Mesenchymal stem cell (in vitro differentiated cells and primary cell): Measurements from ENCODE around the gene KRTAP5-1.
A peak's percentile ranks its signal among the peaks of the same experiment; 100 is the strongest.

Experiments
- DNase-seq: peaks from one replicate; pipeline ENCODE4 v3.0.0-alpha.2; 2013
- H2AFZ ChIP-seq: one replicate; pipeline ENCODE4 v1.6.1; 2013; ENCODE audit warnings: low read depth, mild to moderate bottlenecking, control low read depth, inconsistent platforms, low read length, moderate library complexity
- H2AK5ac ChIP-seq: 2 replicates; pipeline ENCODE4 v1.6.1; 2013; ENCODE audit warnings: low read length, moderate library complexity, mild to moderate bottlenecking, inconsistent platforms; ENCODE audit not compliant: severe bottlenecking
- H2BK120ac ChIP-seq: one replicate; pipeline ENCODE4 v1.6.1; 2013; ENCODE audit warnings: low read depth, mild to moderate bottlenecking, inconsistent platforms, low read length, moderate library complexity
- H2BK12ac ChIP-seq, 2 experiments: one replicate each; pipeline ENCODE4 v1.6.1; 2013; ENCODE audit warnings: inconsistent platforms in 2 of 2, low read length in 2 of 2, mild to moderate bottlenecking in 2 of 2, moderate library complexity in 2 of 2, control low read depth in 1 of 2
- H2BK15ac ChIP-seq: one replicate; pipeline ENCODE4 v1.6.1; 2013; ENCODE audit warnings: mild to moderate bottlenecking, low read depth, inconsistent platforms; ENCODE audit not compliant: poor library complexity, severe bottlenecking
- H2BK5ac ChIP-seq: 2 replicates; pipeline ENCODE4 v1.6.1; 2013; ENCODE audit warnings: low read depth, mild to moderate bottlenecking, low read length, control low read depth, inconsistent platforms; ENCODE audit not compliant: poor library complexity, severe bottlenecking
- H3K14ac ChIP-seq, 2 experiments: one replicate each; pipeline ENCODE4 v1.6.1; 2013; ENCODE audit warnings: inconsistent platforms in 2 of 2, low read length in 2 of 2, control low read depth in 1 of 2, mild to moderate bottlenecking in 1 of 2, moderate library complexity in 1 of 2
- H3K18ac ChIP-seq, 2 experiments: one replicate each; pipeline ENCODE4 v1.6.1; 2013; ENCODE audit warnings: inconsistent platforms in 2 of 2, low read length in 2 of 2, control low read depth in 1 of 2, low read depth in 1 of 2, mild to moderate bottlenecking in 1 of 2
- H3K23ac ChIP-seq, 2 experiments: one replicate each; pipeline ENCODE4 v1.6.1; 2013; ENCODE audit warnings: inconsistent platforms in 2 of 2, low read length in 2 of 2, mild to moderate bottlenecking in 2 of 2, moderate library complexity in 2 of 2, control low read depth in 1 of 2
- H3K27ac ChIP-seq: 2 replicates; pipeline ENCODE4 v1.5.1; 2013; ENCODE audit warnings: mild to moderate bottlenecking, moderate library complexity, low read length, control low read depth, inconsistent platforms; ENCODE audit not compliant: poor library complexity, severe bottlenecking
- H3K27me3 ChIP-seq, 2 experiments: 2 replicates each; pipeline versions ENCODE4 v1.6.1 to v1.7.0; 2013; ENCODE audit warnings: low read length in 2 of 2, mild to moderate bottlenecking in 2 of 2, moderate library complexity in 2 of 2, control low read depth in 1 of 2, inconsistent platforms in 1 of 2; ENCODE audit not compliant: control insufficient read depth in 1 of 2, insufficient read depth in 1 of 2
- H3K36me3 ChIP-seq, 2 experiments: 2 replicates each; pipeline versions ENCODE4 v1.6.1 to v1.7.0; 2013; ENCODE audit warnings: low read length in 2 of 2, control low read depth in 1 of 2, inconsistent platforms in 1 of 2, low read depth in 1 of 2, mild to moderate bottlenecking in 1 of 2; ENCODE audit not compliant: insufficient read depth in 2 of 2, control insufficient read depth in 1 of 2
- H3K4ac ChIP-seq, 2 experiments: one replicate each; pipeline ENCODE4 v1.6.1; 2013; ENCODE audit warnings: inconsistent platforms in 2 of 2, low read length in 2 of 2, mild to moderate bottlenecking in 2 of 2, moderate library complexity in 2 of 2, control low read depth in 1 of 2, low read depth in 1 of 2
- H3K4me1 ChIP-seq: 2 replicates; pipeline ENCODE4 v1.6.1; 2013; ENCODE audit warnings: low read depth, low read length, control low read depth; ENCODE audit not compliant: control insufficient read depth, insufficient read depth
- H3K4me2 ChIP-seq: 2 replicates; pipeline ENCODE4 v1.6.1; 2013; ENCODE audit warnings: low read length, mild to moderate bottlenecking, inconsistent platforms; ENCODE audit not compliant: poor library complexity, severe bottlenecking
- H3K4me3 ChIP-seq, 2 experiments: 2 replicates each; pipeline versions ENCODE4 v1.5.1 to v1.7.0; 2013; ENCODE audit warnings: low read length in 2 of 2, mild to moderate bottlenecking in 2 of 2, control low read depth in 1 of 2, low read depth in 1 of 2; ENCODE audit not compliant: insufficient read depth in 1 of 2
- H3K79me1 ChIP-seq: replicated peaks from 2 replicates; pipeline ENCODE4 v1.6.1; 2013; ENCODE audit warnings: mild to moderate bottlenecking, control low read depth, low read length, inconsistent platforms; ENCODE audit not compliant: poor library complexity, severe bottlenecking
- H3K9ac ChIP-seq: 2 replicates; pipeline ENCODE4 v1.7.0; 2013; ENCODE audit warnings: mild to moderate bottlenecking, low read length, moderate library complexity
- H3K9me3 ChIP-seq: 2 replicates; pipeline ENCODE4 v1.7.0; 2013; ENCODE audit warnings: mild to moderate bottlenecking, low read length; ENCODE audit not compliant: control insufficient read depth
- H4K8ac ChIP-seq: one replicate; pipeline ENCODE4 v1.6.1; 2013; ENCODE audit warnings: inconsistent platforms, mild to moderate bottlenecking, low read length, moderate library complexity
- H4K91ac ChIP-seq: one replicate; pipeline ENCODE4 v1.6.1; 2013; ENCODE audit warnings: mild to moderate bottlenecking, low read length, inconsistent platforms
- WGBS: methylation state at CpG from one replicate; pipeline ENCODE4 v1.1.7; 2013; ENCODE audit warnings: mixed read lengths; 5-methylcytosine and 5-hydroxymethylcytosine counted together

Gene KRTAP5-1

DNA sequence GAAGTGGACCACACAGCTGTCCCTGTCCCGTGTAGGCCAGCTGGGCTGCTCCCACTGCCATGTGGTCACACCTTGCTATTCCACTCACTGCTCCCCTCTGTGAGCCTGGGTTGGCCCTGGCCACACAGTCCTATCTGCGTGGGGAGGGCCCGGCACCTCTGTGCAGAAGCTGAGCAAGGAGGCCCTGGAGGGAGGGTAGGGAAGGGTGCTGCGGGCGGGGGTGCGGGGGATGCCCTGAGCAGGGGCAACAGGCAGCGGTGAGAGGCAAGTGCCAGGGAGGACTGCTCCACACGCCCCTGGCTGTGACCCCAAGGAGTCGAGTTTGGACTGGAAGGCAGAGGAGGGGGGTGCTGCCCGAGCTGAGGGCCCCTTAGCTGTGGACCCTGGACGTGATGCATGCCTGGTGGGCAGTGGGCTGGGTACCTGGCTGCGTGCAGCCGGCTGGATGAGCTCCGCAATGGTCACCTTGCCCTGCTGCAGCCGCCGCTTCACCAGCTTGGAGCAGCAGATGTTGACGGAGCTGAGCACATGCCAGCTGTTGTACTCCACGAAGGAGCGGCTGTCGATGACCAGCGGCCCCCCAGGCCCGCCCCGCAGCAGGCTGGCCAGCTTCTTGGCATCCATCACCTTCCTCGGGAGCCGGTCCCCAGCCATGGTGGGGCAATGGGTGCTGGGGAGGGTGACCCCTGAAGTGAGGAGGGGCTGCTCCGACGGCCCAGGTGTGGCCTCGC lies 19.7 kb downstream of the KRTAP5-1 start:
- Histone ChIP-seq H2AFZ (no peak overlapping the region), H3K36me3 (peaks cover 0 to 72% of the 10 kb centered on the region in 2 experiments), H3K23ac (no peak overlapping the region), H3K14ac (no peak overlapping the region), H3K4me2 (no peak overlapping the region), H3K18ac (no peak overlapping the region), H3K27ac (no peak overlapping the region), H3K9ac (no peak overlapping the region), H3K9me3 (no peaks in the 10 kb centered on the region), H2BK12ac (peak overlapping the region in 1 of 2 experiments; percentile 38), H2AK5ac (no peak overlapping the region), H3K27me3 (peaks cover 0 to 45% of the 10 kb centered on the region in 2 experiments), H3K4ac (no peak overlapping the region), H4K8ac (no peak overlapping the region), H2BK120ac (no peak overlapping the region), H3K4me3 (no peak overlapping the region), H4K91ac (no peak overlapping the region), H3K79me1 (peaks cover 17% of the 10 kb centered on the region), H2BK15ac (no peak overlapping the region), H3K4me1 (peaks cover 36% of the 10 kb centered on the region), H2BK5ac (no peak overlapping the region)
- WGBS, result 91% methylated on average over 23 of the region's 28 CpGs
- DNase-seq, result no peak

GRCh38 chr11:1564535-1565172 lies 20.4 kb downstream of the KRTAP5-1 start:
- peak; percentile 83 for DNase-seq
- Histone ChIP-seq H3K9me3 (no peaks in the 10 kb centered on the region), H2AFZ (no peak overlapping the region), H2BK15ac (no peak overlapping the region), H3K4ac (no peak overlapping the region), H4K91ac (no peak overlapping the region), H3K18ac (no peak overlapping the region), H2BK5ac (no peak overlapping the region), H3K9ac (no peak overlapping the region), H3K4me1 (peaks cover 35% of the 10 kb centered on the region), H3K4me3 (no peak overlapping the region), H3K36me3 (peaks cover 0 to 79% of the 10 kb centered on the region in 2 experiments), H2AK5ac (no peak overlapping the region), H2BK120ac (no peak overlapping the region), H3K14ac (no peak overlapping the region), H3K79me1 (peaks cover 17% of the 10 kb centered on the region), H3K27me3 (peaks cover 0 to 46% of the 10 kb centered on the region in 2 experiments), H2BK12ac (peak overlapping the region in 1 of 2 experiments; percentile 38), H3K23ac (no peak overlapping the region), H4K8ac (no peak overlapping the region), H3K4me2 (no peak overlapping the region), H3K27ac (no peak overlapping the region)
- WGBS, result 25% methylated on average over 16 of the region's 16 CpGs

DNA sequence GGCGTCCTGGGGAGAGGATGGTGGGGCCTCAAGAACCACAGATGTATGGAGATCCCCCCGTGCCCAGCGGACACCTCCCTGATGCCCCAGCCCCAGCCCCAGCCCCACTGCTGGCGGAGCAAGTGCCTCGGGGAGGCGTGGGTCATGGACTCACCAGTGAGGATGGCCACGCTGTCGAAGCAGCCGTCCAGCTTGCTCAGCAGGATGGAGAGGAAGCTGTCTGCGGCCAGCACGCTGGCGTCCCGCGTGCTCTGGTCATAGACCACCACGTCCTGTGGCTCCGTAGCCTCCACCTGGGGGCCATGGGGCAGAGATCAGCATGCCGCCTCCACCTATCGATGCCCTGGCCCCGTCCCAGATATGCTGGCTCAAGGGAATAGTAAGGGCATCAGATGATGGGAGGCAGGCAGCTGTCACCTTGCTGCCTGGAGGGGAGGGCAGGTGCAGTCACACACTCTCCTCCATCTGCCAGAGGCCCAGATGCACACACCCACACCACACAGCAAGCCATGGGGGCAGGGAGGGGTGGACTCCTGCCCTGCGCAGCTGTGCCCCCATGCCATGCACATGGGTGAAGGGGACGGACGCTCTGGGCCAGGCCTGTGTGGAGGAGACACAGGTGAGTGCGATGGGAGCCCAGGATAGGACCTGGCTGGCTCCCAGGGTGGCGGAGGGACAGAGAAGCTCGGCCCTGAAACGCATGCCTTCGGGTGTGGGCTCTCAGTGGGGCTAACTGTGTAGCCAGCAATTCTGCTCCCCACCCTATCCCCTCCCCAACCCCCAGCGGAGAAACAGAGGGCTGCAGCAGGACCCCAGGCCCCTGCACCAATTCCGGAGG lies 21.2 kb downstream of the KRTAP5-1 start:
- Histone ChIP-seq H3K9ac (no peak overlapping the region), H3K27me3 (peaks cover 0 to 40% of the 10 kb centered on the region in 2 experiments), H3K9me3 (no peaks in the 10 kb centered on the region), H3K14ac (no peak overlapping the region), H3K79me1 (peaks cover 14% of the 10 kb centered on the region), H3K18ac (peak overlapping the region in 1 of 2 experiments; percentile 42), H3K23ac (peak overlapping the region in 1 of 2 experiments; percentile 1), H3K4me1 (peaks cover 40% of the 10 kb centered on the region), H2AFZ (no peak overlapping the region), H2AK5ac (no peak overlapping the region), H2BK15ac (no peak overlapping the region), H3K4me3 (no peak overlapping the region), H2BK120ac (no peak overlapping the region), H3K36me3 (peaks cover 0 to 79% of the 10 kb centered on the region in 2 experiments), H4K8ac (no peak overlapping the region), H2BK12ac (no peak overlapping the region), H4K91ac (no peak overlapping the region), H3K4me2 (no peak overlapping the region), H3K27ac (no peak overlapping the region), H3K4ac (no peak overlapping the region), H2BK5ac (no peak overlapping the region)
- whole genome bisulfite sequencing, result 84% methylated on average over 29 of the region's 29 CpGs
- no peak for DNase-seq
